HCT116 (cell line): ENCODE data around the gene B4GALT7. TPM values are rescaled to one million over a fixed set of nuclear protein-coding genes. Genes with fewer than 3 reads are reported as not detected.

Experiments used
- ATAC-seq: fragments of 200-7000 bp; cut with Tn5 transposase; 2 replicates; pipeline ENCODE4 v1.9.1; 2020; ENCODE audit warnings: mild to moderate bottlenecking, moderate library complexity
- BruUV-seq: library from RNA; stranded (reverse); fragments of 400-500 nt; replicated peaks from 2 replicates; lab custom pipeline; 2021; lab: Mats Ljungman, UMichigan
- CTCF ChIA-PET: fragments of 300-600 bp; sonication (Branson Sonifier 250); formaldehyde crosslinking; loops from one replicate; lab custom pipeline; 2021; ENCODE audit warnings: antibody characterized with exemption; lab: Charles Lee
- POLR2A ChIA-PET: fragments of 300-600, 350-600 bp; sonication (Branson Sonifier 250); formaldehyde crosslinking; loops from one replicate; lab custom pipeline; 2021; ENCODE audit warnings: antibody characterized with exemption; lab: Charles Lee
- RAD21 ChIA-PET, 2 experiments: fragments of 300-600 bp; sonication (Branson Sonifier 250); formaldehyde crosslinking; loops; one replicate each; lab custom pipeline; 2023; ENCODE audit warnings: low total read pairs in 2 of 2; ENCODE audit not compliant: uncharacterized antibody in 2 of 2, unreplicated experiment in 2 of 2, low non-redundant PET in 1 of 2; lab: Charles Lee
- DNase-seq: peaks from one replicate; pipeline ENCODE4 v3.0.0-alpha.2; 2010; ENCODE audit warnings: low read depth, low spot score
- H2AFZ ChIP-seq: fragments of 200-600 bp; shearing (Covaris generic), sonication (generic); 2 replicates; pipeline ENCODE4 v1.6.1; 2017; ENCODE audit warnings: low read depth, mixed run types, mixed read lengths, antibody characterized with exemption, low read length; ENCODE audit not compliant: poor library complexity, severe bottlenecking
- H3K27ac ChIP-seq: 2 replicates; pipeline ENCODE4 v1.5.1; 2012; ENCODE audit warnings: low read depth, low read length
- H3K27me3 ChIP-seq: fragments of 200-600 bp; sonication (generic); 2 replicates; pipeline ENCODE4 v1.6.1; 2016; ENCODE audit warnings: mixed run types, low read length, mixed read lengths; ENCODE audit not compliant: insufficient read depth
- H3K36me3 ChIP-seq, 2 experiments: fragments of 200-500 bp in 1 of 2; fragments of 200-600 bp in 1 of 2; sonication (Bioruptor generic) in 1 of 2; sonication (generic) in 1 of 2; 2 replicates each; pipeline versions ENCODE4 v1.5.1 to v1.6.1; 2014 to 2016; ENCODE audit warnings: low read length in 2 of 2, inconsistent platforms in 1 of 2, mixed read lengths in 1 of 2, mixed run types in 1 of 2; ENCODE audit not compliant: insufficient read depth in 2 of 2, control insufficient read depth in 1 of 2
- H3K4me1 ChIP-seq, 2 experiments: fragments of 200-600 bp in 1 of 2; sonication (generic) in 1 of 2; 2 replicates each; pipeline versions ENCODE4 v1.5.1 to v1.6.1; 2012 to 2017; ENCODE audit warnings: low read length in 2 of 2, inconsistent platforms in 1 of 2, mild to moderate bottlenecking in 1 of 2, mixed read lengths in 1 of 2, mixed run types in 1 of 2, moderate library complexity in 1 of 2; ENCODE audit not compliant: insufficient read depth in 2 of 2, control insufficient read depth in 1 of 2
- H3K4me2 ChIP-seq: fragments of 200-600 bp; sonication (generic); 2 replicates; pipeline ENCODE4 v1.6.1; 2017; ENCODE audit warnings: mixed run types, low read length, mixed read lengths
- H3K4me3 ChIP-seq, 2 experiments: fragments of 200-600 bp in 1 of 2; sonication (generic) in 1 of 2; replicated peaks in 1 of 2; 2 replicates each; pipeline ENCODE4 v1.5.1; 2011 to 2016; ENCODE audit warnings: low read length in 2 of 2, control low read depth in 1 of 2, low read depth in 1 of 2, mild to moderate bottlenecking in 1 of 2, mixed read lengths in 1 of 2, mixed run types in 1 of 2
- H3K79me2 ChIP-seq: fragments of 200-600 bp; sonication (generic); 2 replicates; pipeline ENCODE4 v1.6.1; 2017; ENCODE audit warnings: mild to moderate bottlenecking, mixed run types, low read length, moderate library complexity, mixed read lengths; ENCODE audit not compliant: insufficient read depth
- H3K9ac ChIP-seq: fragments of 200-600 bp; sonication (generic); 2 replicates; pipeline ENCODE4 v1.6.1; 2016; ENCODE audit warnings: low read length, mixed read lengths
- H3K9me2 ChIP-seq: fragments of 200-600 bp; sonication (generic), shearing (Covaris generic); 2 replicates; pipeline ENCODE4 v1.6.1; 2017; ENCODE audit warnings: mixed run types, mild to moderate bottlenecking, moderate library complexity; ENCODE audit not compliant: insufficient read depth
- H3K9me3 ChIP-seq, 2 experiments: fragments of 200-500 bp in 1 of 2; fragments of 200-600 bp in 1 of 2; sonication (Bioruptor generic) in 1 of 2; sonication (generic) in 1 of 2; 2 replicates each; pipeline ENCODE4 v1.6.1; 2014 to 2017; ENCODE audit warnings: low read length in 2 of 2, mixed read lengths in 2 of 2, inconsistent platforms in 1 of 2, low read depth in 1 of 2, mild to moderate bottlenecking in 1 of 2, mixed run types in 1 of 2, moderate library complexity in 1 of 2; ENCODE audit not compliant: control insufficient read depth in 1 of 2, insufficient read depth in 1 of 2
- H4K20me1 ChIP-seq: fragments of 200-600 bp; sonication (generic), shearing (Covaris generic); 2 replicates; pipeline ENCODE4 v1.6.1; 2017; ENCODE audit warnings: mixed run types, mild to moderate bottlenecking, moderate library complexity; ENCODE audit not compliant: insufficient read depth
- ATF3 ChIP-seq: IDR thresholded peaks from 2 replicates; pipeline ENCODE4 v1.6.1; 2012
- CEBPB ChIP-seq: IDR thresholded peaks from 2 replicates; pipeline ENCODE4 v1.6.1; 2012; ENCODE audit warnings: low read depth
- EGR1 ChIP-seq: IDR thresholded peaks from 2 replicates; pipeline ENCODE4 v1.6.1; 2012; ENCODE audit warnings: low read depth
- FOSL1 ChIP-seq: IDR thresholded peaks from 2 replicates; pipeline ENCODE4 v1.6.1; 2012; ENCODE audit warnings: low read depth
- JUND ChIP-seq: IDR thresholded peaks from 2 replicates; pipeline ENCODE4 v1.6.1; 2012
- POLR2A ChIP-seq: IDR thresholded peaks from 2 replicates; pipeline ENCODE4 v1.7.0; 2011; ENCODE audit warnings: borderline replicate concordance; ENCODE audit not compliant: insufficient read depth, insufficient read length; ENCODE audit errors: extremely low read depth
- REST ChIP-seq: IDR thresholded peaks from 2 replicates; pipeline ENCODE4 v1.6.1; 2012; ENCODE audit warnings: low read depth
- SIN3A ChIP-seq: IDR thresholded peaks from 2 replicates; pipeline ENCODE4 v1.6.1; 2012; ENCODE audit warnings: low read depth
- SRF ChIP-seq: IDR thresholded peaks from 2 replicates; pipeline ENCODE4 v1.6.1; 2012; ENCODE audit warnings: low read depth
- ZBTB33 ChIP-seq: IDR thresholded peaks from 2 replicates; pipeline ENCODE4 v1.6.1; 2011; ENCODE audit warnings: mild to moderate bottlenecking, low read length, moderate library complexity; ENCODE audit not compliant: insufficient replicate concordance; ENCODE audit errors: extremely low read depth
- intact Hi-C: fragments of 100-400 bp; cut with micrococcal nuclease; formaldehyde crosslinking; loops from 2 replicates; pipeline ENCODE4 v1.10.0; 2022
- total RNA-seq: library from RNA; stranded (reverse); gene quantifications from one replicate; pipeline ENCODE4 v1.2.1, GENCODE V29; 2021; ENCODE audit not compliant: unreplicated experiment

The B4GALT7 gene
- total RNA-seq, 1 experiment from 2014 or later: 25.2 TPM

- no TSS peak for BruUV-seq
- Histone ChIP-seq H3K27me3 (peaks cover 8% of the 10 kb centered on the region; the same call in 1 of the 2 replicates), H3K9ac (no peak overlapping the region), H3K4me2 (no peak overlapping the region), H3K79me2 (peaks cover 24% of the 10 kb centered on the region), H3K4me3 (no peak overlapping the region), H3K4me1 (peaks cover 0 to 14% of the 10 kb centered on the region in 2 experiments; a peak in 2 of 4 replicates), H3K9me2 (no peaks in the 10 kb centered on the region), H3K9me3 (no peaks in the 10 kb centered on the region), H4K20me1 (no peaks in the 10 kb centered on the region), H3K27ac (no peak overlapping the region), H2AFZ (no peak overlapping the region), H3K36me3 (peaks cover 18 to 23% of the 10 kb centered on the region in 2 experiments; a peak in 3 of 4 replicates)
- POLR2A ChIA-PET: no interaction called here
- DNase-seq (no peak), ATAC-seq (no peak)
- RAD21 ChIA-PET: no interaction called here
- intact Hi-C loops: no loop called here
- TF ChIP-seq FOSL1 (no peak), POLR2A (no peak), ATF3 (no peak), SIN3A (no peak), EGR1 (no peak), SRF (no peak), JUND (no peak), CEBPB (no peak), REST (no peak), ZBTB33 (no peak)
- CTCF ChIA-PET: no interaction called here
Observed at GRCh38 chr5:177590406-177590805, 9.5 kb upstream of the B4GALT7 start.
